Measurements from ENCODE around the gene PSMB5.

The PSMB5 gene

DNA sequence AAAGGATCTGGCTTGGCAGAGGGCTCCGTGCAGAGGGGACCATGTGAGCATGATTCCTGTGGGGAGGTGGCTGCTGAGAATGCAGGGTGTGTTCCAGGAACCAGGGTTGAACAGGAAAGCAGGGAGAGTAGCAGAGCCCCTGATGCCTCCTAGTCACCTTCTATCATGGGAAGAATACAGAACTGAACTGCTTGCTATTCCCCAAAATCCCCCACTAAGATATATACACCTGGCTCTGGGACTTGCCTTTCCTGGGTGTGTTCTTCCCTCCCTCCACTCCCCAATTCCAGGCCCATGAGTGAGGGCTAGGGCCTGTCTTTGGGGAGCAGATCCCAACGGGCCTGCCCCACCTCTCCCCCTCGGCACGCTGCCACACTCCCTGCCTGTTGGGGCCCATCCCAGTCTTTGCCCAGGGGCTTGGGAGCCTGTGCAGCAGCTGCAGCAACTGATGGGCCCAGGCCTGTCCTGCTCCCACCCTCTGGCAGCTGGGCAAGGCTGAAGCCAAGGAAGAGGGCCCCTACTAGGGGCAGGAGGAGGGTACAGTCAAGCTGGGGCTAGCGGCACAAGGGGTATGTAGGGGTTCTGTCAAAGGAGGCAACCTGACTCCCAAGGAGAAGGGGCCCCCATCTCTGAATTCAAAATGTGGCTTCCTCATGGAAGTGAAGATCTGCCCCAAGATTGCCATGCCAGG lies 55.6 kb downstream of the PSMB5 start:
- TF ChIP-seq, protein P1, sequence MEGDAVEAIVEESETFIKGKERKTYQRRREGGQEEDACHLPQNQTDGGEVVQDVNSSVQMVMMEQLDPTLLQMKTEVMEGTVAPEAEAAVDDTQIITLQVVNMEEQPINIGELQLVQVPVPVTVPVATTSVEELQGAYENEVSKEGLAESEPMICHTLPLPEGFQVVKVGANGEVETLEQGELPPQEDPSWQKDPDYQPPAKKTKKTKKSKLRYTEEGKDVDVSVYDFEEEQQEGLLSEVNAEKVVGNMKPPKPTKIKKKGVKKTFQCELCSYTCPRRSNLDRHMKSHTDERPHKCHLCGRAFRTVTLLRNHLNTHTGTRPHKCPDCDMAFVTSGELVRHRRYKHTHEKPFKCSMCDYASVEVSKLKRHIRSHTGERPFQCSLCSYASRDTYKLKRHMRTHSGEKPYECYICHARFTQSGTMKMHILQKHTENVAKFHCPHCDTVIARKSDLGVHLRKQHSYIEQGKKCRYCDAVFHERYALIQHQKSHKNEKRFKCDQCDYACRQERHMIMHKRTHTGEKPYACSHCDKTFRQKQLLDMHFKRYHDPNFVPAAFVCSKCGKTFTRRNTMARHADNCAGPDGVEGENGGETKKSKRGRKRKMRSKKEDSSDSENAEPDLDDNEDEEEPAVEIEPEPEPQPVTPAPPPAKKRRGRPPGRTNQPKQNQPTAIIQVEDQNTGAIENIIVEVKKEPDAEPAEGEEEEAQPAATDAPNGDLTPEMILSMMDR (IDR thresholded peaks at IDR 0.05; ENCODE audit: extremely low read depth, insufficient read depth, missing control alignments): no peak
- no peak for DNase-seq (ENCODE audit: low spot score)
- in situ Hi-C loops (cut with MboI; ENCODE audit: low pct_unique_long_range_greater_than_20kb, low sequenced_read_pairs, unreplicated experiment): loop anchor here (10.0 kb wide), 1 partner anchor 76 kb away; the partner anchor contains the start of gene CDH24

DNA sequence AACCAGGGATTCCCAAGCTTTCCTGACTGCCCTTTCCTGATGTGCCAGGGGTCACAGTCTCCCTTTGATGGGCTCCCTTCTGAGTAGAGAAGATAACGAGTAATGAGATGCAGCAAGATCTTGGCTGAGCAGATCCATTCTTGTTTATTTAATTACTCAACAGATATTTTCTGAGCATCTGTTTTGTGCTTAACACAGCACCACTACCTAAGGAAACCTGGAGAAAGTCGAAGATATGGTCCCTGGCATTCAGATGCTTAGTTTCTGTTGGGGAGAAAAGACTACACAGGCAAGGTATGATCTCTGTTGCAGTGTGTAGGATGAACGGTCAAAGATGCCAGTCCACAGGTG lies 56.2 kb downstream of the PSMB5 start:
- in situ Hi-C loops (cut with MboI; ENCODE audit: low pct_unique_long_range_greater_than_20kb, low sequenced_read_pairs, unreplicated experiment): loop anchor here (10.0 kb wide), 1 partner anchor 76 kb away; the partner anchor contains the start of gene CDH24
- TF ChIP-seq, protein P1 (IDR thresholded peaks at IDR 0.05; ENCODE audit: extremely low read depth, insufficient read depth, missing control alignments): no peak
- DNase-seq (ENCODE audit: low spot score): no peak

DNA sequence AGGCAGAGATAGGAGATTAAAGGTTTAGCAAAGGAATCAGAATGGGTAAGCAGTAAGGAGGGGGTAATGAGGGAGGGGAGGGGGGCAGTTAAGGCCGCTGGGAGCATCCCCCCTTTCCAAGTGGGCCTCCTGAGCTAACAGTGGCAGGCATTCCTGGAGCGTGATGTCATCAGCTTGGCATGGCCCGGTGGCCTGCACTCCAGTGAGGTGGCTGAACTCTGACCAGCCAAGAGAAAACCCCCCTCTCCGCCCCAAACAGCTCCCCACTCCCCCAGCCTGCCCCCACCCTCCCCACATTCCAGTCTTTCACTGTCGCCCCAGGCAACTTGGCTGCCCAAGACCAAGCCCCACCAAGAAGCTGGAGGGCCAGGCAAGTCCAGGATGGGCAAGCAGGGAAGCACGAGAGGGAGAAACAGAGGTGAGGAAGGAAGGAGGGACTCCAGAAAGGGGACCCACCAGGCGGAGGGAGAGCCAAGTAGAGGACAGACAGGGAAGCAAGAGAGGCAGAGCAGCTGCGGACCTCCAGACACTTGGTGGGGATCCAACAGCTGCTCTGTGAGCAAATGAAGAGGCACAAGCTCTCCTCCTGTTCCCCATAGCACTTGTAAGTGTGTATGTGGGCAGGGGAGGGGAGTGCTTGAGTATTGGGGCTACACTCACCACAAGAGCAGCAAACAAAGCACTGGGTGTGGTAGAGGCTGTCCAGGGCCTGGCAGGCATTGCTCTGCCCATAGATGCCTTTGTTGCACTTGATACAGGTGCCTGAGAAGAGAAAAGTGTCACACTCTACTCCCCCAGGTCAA lies 56.8 kb downstream of the PSMB5 start:
- in situ Hi-C loops (cut with MboI; ENCODE audit: low pct_unique_long_range_greater_than_20kb, low sequenced_read_pairs, unreplicated experiment): loop anchor here (10.0 kb wide), 1 partner anchor 77 kb away; the partner anchor contains the start of gene CDH24
- TF ChIP-seq, protein P1 (IDR thresholded peaks at IDR 0.05; ENCODE audit: extremely low read depth, insufficient read depth, missing control alignments): no peak
- DNase-seq (ENCODE audit: low spot score): no peak

DNA sequence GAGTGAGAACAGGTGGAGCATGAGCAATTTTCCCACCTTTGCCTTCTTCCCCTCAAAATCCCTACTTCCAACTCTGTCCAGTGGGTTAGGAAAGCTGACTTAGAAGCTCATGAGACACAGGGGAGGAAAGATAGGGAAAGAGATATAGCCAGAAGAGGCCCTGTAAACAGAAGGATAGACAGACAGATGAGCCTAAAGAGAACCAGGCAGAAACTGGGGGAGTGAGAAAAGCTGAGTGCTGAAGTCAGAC lies 57.3 kb downstream of the PSMB5 start:
- no peak for DNase-seq (ENCODE audit: low spot score)
- in situ Hi-C loops (cut with MboI; ENCODE audit: low pct_unique_long_range_greater_than_20kb, low sequenced_read_pairs, unreplicated experiment): loop anchor here (10.0 kb wide), 1 partner anchor 77 kb away; the partner anchor contains the start of gene CDH24

DNA sequence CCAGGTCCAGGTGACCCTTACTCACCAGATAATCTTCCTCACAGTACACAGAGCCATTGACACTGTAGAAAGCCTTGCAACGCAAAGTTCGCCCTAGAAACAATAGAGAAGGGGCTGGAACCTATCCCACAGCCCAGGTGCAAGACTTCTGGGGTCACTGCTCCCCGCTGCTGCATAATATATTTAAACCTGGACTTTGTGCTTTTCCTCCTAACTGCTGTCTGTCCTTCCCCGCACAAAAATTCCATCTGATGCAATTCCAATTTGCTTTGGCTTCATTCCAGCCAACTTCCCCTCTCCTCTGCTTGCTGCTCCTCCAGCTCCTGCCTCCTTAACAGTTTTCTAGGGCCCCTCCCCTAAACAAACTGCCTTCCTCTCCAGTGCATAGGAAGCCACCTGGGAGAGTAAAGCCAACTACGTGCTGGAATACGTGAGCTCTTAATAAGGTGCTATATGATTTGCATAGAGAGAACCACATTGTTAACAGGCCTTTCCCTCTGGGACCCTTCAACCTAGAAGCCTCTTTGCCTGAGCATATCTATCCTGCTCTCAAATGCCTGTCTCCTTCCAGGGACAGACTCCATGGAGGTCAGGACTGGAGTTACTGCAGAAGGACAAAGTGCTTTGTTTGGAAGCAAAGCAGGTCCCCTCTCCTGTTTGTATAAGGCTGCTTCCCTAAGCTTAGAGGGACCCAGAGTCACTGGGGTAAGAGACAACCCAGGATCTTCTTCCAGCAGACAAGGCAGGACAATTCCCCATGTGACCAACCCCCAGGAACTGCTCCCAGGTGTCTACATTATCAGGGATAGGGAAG lies 57.9 kb downstream of the PSMB5 start:
- no peak for DNase-seq (ENCODE audit: low spot score)
- in situ Hi-C loops (cut with MboI; ENCODE audit: low pct_unique_long_range_greater_than_20kb, low sequenced_read_pairs, unreplicated experiment): loop anchor here (10.0 kb wide), 1 partner anchor 78 kb away; the partner anchor contains the start of gene CDH24
- TF ChIP-seq, protein P1 (IDR thresholded peaks at IDR 0.05; ENCODE audit: extremely low read depth, insufficient read depth, missing control alignments): no peak

More for the DNA sequence above, 57.3 kb downstream of the PSMB5 start:
- TF ChIP-seq, protein P1 (IDR thresholded peaks at IDR 0.05; ENCODE audit: extremely low read depth, insufficient read depth, missing control alignments): no peak
